DMS 273 (cell line): ENCODE results near the gene DUOXA1.
A peak's percentile ranks its signal among the peaks of the same experiment; 100 is the strongest.
"Not testable (repeated sequence)": the region's sequence is repeated elsewhere in the genome, so short reads cannot be mapped to it uniquely, and the experiment has no call there.

ENCODE experiments used
- DNase-seq: peaks from one replicate; lab custom pipeline; 2025; ENCODE audit not compliant: unreplicated experiment; lab: John Stamatoyannopoulos, UW

DUOXA1 gene

GRCh38 chr15:45114076-45114750 is 15.5 kb downstream of the DUOXA1 start, which contains the start of the genes DUOX2 and DUOXA2:
Gene DUOX2, minus strand, starts transcription at chr15:45114172. Its CDS starts 761 bp downstream, at chr15:45113411.
Gene DUOXA2, plus strand, starts transcription at chr15:45114326. Its CDS starts 280 bp downstream, at chr15:45114606.
- DNase-seq, result peak; percentile 24

GRCh38 chr15:45113380-45113990 is 16.2 kb downstream of the DUOXA1 start:
- no peak for DNase-seq

DNA sequence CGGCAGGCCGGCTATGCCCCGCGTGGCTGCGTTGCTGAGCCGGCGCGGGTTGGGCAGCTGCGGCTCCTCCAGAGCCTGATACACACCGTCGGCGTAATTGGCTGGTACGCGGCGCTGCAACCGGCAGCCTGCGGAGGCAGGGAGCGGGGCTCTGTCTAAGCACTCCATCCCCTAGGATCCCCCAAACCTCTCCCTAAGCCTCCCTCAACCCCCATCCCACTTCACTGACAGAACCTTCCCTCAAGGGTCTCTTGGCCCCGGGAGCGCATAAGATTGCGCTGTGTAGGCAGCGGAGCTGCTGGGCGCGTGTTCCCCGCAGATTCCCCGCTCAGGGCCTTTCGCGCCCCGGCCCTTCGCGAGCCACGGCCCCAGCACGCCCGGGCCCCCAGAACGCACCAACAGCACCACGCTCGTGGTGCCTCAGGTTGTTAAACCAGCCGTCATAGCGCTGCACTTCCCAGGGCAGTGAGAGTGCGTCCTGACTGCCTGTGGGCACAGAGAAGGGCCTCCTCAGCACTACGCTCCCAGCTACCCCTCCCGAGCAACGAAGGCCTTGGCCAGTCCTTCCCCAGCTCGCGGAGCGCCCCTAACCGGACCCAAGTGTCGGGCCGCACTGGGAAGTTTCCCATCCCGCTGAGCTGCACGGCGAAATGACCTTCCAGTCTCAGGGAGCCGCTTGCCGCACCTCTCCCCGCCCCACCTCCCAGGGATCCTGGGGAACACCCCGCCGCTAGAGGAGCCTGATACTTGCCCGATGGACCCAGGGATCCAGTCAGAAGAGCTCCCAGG is 16.9 kb downstream of the DUOXA1 start:
- peak; percentile 53 for DNase-seq

GRCh38 chr15:45112143-45112590 is 17.5 kb downstream of the DUOXA1 start:
- no peak for DNase-seq

DNA sequence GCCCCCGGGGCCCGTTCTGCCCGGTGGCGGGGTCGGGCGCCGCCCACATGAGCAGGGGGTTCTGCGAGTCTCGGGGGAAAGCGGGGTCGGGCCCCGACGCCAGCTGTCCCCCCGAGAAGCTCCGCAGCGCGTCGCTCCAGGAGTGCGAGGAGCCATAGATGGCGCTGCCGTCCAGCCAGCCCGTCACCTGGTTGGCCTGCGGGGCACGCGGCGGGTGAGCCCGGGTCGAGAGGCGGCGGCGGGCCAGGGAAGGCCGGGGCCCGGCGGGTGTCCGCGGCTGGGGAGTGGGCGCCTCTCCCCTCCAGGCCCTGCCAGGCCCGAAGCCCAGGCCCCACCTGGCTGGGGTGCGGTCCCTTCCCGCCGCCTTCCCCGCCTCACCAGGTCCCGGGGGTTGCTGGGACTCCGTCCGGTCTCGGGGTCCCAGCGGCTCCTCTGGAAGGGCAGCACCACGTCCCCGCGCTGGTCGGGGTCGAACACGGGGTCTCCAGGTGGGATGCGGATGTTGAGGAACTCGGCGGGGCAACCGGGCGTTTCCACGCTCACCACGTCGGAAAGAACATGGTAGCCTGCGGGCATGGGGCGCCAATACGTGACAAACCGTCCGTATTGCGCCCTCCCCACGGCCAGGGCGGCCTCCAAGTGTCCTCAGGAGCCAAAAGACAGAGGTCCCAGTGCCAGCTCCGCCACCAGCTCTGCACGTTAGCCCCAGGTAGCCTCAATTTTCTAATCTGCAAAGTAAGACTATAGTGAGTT is 18.1 kb downstream of the DUOXA1 start:
- DNase-seq, result no peak

DNA sequence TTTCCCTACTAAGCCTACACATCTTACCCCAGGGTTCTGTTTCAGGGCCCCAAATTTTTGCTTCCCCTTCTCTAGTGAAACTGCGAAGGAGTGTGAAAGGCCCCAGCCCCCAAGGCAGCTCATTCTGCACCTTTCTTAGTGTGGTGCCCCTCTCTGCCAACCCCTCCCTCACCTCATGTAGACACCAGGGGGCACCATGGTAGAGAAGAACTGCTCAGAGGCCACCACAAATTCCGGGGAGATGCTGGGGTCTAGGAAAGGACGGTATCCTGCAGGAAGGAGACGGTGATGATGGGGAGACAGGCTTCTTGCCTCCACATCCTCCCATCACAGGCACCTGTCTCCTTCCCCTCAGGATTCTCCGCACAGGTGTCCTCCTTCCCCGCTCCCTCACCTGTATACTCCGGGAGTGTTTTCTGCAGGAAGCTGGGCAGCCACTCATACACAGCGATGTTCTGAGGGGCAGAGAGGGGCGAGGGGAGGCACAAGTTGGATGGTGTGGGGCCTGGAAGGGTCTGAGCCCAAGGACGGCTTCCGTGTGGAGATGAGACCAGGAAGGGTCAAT is 19.3 kb downstream of the DUOXA1 start:
- DNase-seq, result peak; percentile 11

- DNase-seq, result no peak
Measured at GRCh38 chr15:45107941-45108630, 21.6 kb downstream of the DUOXA1 start.

GRCh38 chr15:45106002-45106790 is 23.5 kb downstream of the DUOXA1 start:
- no peak for DNase-seq

DNA sequence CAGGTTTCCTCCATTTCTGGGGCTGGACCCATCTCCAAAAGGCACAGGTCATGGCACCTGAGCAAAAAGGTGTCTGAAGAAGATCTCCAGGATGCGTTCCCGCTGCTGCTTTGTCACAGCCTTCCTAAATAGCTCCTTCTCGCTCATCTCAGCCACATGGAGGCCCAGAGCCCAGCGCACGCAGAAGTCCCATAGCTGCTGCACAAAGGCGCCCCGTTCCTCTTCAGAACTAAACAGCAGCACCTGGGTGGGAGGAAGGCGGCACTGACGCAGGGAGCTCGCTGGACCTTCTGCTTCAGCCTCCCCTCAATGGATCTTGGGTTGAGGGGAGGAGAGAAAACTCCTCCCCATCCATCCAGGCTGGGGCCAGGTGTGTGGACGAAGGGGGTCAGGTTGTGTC is 24.1 kb downstream of the DUOXA1 start:
- no peak for DNase-seq

- DNase-seq, result not testable (repeated sequence)
Measured at GRCh38 chr15:45104170-45104569, 25.5 kb downstream of the DUOXA1 start.

DNA sequence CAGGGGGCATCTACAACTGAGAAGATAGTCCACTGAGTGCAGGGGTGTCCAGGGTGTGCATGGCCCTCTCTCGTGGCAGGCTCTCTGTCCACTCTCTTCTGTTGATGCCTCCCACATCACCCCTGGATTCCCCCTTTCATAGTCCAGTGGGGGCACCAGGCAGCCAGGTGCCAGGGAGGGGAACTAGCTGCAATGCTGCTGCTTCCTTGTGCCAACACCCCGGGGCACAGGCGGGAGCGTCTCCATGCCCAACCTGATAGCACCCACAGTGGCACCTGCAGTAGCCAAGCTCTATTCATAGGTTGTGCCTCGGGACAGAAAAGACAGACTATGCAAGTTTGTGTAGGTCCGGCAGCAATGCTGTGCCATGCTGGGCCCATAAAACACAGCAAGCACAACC is 27.5 kb downstream of the DUOXA1 start:
- no peak for DNase-seq

GRCh38 chr15:45101749-45102148 is 27.9 kb downstream of the DUOXA1 start:
- no peak for DNase-seq

DNA sequence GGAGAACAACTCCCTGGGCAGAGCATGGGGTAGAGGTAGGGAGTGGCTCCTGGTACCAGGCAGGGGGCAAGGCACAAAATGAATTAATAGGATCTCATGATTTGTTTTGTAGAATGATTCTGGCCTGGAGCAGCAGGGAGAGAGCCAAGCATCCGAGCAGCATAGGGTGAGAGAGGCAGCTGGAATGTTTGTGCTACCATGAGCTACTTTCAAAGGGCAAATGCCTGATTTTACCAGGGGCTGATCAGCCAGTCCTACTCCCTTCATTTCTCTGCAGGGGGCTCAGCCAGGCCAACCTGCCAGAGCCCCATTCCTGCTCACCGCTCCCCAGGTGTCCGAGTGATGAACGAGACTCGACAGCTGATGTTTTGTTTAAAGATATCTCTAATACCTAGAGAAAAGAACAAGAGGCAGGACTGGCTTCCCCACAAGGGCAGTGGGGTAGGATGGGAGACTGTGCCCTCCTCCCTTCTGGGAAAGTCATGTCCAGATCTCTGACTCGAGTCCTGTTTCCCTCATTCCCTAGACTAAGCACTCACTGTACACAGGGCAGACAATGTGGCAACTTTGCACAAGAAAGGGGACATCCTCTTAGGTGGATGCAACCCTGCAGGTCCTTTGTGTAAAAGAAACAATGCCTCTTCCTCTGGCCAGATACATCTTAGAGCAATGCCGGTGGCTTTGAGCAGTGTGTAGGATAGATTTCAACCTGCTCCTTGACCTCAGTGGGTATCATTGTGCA is 28.6 kb downstream of the DUOXA1 start:
- no peak for DNase-seq

DNA sequence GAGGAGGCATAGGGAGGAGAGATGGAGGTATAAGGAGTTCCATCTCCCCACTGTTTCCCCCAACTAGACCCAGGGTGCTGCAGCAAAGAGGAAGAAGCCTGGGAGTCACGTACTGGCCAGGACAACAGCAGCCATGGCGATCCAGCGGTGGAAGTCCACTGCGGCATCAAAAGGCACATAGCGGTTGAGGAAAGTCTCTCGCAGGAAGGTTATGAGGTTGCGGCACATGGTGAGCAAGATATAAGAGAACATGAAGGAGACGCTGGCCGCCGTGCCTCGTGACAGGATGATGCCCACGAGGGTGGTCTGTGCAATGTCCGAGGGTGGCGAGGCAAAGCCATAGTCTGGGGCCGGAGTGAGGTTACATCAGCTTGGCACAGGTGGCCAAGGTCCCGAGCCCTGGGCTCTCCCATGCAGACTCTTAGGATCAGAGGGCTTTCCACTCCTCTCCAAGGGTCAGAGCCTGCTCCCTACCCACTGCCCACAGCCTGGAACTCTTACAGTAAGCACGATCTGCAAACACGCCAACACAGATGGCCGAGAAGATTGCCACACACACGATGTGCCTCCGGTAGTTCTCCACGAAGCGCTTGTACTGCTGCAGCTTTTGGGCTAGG is 30.0 kb downstream of the DUOXA1 start:
- no peak for DNase-seq

- DNase-seq, result no peak
Measured at GRCh38 chr15:45097466-45097865, 32.2 kb downstream of the DUOXA1 start.

DNA sequence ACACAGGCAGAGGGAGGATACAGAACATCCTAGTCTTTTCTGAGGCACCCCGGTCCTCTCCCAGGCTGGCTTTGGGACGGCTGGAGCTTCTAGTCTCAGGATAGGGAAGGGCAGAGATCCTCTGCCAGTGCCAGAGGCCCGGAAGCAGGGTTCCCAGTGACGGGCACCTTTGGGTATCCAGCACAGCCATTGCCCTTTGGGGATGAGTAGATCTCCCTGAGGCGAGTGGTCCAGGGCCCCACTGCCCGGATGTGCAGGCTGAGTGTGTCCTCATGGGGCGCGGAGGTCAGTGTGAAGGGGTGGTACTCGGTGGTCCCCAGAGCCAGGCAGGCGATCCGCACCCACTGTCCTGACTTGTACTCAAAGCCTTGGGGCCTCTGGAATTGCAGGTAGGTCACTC is 34.0 kb downstream of the DUOXA1 start:
- DNase-seq, result no peak

GRCh38 chr15:45094358-45094730 is 35.3 kb downstream of the DUOXA1 start:
- no peak for DNase-seq

DNA sequence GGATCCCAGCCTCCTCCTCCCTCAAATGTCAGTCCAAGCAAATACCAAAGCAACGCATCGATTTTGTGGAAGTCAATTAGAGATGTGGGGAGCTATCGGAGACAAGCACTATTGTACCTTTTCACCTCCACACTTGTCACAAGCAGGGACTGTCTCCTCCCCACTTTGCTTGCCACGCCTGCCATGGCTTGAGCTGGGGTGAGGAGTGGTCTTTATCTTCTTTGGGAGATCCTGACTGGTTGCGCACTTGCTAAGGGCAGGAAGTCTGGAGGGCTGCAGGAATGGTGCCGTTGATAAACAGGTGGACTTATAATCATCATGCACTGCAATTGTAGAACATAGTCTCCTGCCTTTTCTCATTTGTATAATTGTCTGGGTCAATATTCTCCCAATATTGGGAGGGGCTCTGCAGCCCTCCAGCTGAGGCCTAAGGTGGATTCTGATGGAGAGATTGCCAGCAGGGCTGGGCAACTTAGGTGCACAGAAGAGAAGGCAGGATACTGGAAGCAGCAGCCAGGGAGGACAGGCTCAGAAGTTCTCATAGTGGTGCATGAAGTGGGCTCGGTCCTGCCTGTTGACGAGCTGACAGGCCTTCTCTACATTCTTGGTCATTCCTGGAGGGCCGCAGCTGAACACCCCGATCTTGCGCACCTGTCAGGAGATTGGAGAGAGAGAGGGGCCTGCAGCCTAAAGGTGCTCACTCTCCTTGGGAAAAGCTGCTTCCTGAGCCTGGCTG is 35.9 kb downstream of the DUOXA1 start:
- DNase-seq, result no peak
